ENCODE measurements around the gene UNC5CL.
"Not testable (repeated sequence)": the region's sequence is repeated elsewhere in the genome, so short reads cannot be mapped to it uniquely, and the experiment has no call there.

The UNC5CL gene

DNA sequence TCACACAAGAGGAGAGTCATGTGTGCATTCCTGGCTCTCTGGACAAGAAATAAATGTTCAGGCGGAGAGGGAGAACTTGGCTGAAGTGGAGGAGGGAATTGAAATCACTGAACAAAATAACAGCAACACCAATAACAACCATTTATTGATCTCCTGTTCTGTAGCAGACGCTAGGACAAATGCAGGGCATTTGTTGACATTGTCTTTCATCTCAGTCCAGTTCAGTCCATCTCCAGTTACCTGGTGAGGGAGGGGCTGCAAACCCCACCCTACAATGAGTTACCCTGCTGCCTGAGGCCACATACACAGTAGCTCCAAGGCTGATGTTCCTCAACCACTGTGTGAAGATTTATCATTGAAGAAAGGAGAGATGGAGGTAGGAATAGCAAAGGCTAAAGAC lies 27.3 kb downstream of the UNC5CL start:
- no peak for DNase-seq (ENCODE audit: low read depth in 1 of 2, low spot score in 1 of 2)

DNA sequence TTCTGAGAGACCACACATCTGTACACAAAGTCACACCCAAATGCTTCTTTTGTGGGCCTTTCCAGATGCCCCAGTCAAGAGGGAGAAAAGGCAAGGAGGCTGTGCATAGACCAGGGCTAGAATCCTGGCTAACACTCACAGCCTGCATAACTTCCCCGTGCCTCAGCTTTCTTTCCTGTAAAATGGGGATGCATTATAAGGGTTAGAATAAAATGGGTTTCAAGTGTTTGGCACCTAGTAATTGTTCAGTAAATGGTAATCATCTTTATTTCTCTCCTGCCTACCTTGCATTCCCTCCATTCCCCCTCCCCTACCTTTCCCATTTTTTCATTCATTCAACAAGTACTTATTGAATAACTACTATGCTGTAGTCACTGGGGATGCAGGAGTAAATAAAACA lies 29.4 kb downstream of the UNC5CL start:
- no peak for DNase-seq (ENCODE audit: low read depth in 1 of 2, low spot score in 1 of 2)

DNA sequence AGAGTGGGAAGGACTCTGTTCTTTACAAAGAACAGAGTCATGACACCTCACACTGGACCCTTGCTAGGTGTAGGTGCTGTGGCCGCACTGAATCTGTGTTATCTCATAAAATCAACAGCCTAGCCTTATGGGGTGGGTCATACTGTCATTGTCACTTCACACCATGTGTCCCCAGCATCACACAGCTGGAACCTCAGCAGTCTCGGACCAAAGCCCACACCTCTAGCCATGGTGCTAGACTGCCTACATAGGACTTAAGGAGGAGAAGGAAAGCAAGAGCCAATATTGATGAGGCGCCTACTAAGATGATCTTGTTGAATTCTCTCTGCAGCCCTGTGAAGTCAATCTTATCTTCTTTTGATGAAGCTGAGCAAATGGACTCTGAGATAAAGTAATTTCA lies 31.0 kb downstream of the UNC5CL start:
- no peak for DNase-seq (ENCODE audit: low read depth in 1 of 2, low spot score in 1 of 2)

DNA sequence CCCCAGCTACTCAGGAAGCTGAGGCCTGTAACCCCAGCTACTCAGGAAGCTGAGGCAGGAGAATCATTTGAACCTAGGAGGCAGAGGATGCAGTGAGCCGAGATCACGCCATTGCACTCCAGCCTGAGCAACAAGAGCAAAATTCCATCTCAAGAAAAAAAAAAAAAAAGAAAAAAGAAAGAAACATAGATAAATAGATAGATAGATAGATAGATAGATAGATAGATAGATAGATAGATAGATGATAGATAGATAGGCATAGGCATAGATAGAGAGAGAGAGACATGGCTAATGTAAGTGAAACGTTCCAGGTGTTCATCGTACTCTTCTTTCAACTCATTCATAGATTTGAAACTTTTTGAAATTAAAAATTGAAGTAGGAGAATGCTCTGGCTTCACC lies 32.0 kb downstream of the UNC5CL start:
- not testable (repeated sequence) for DNase-seq (ENCODE audit: low read depth in 1 of 2, low spot score in 1 of 2)

DNA sequence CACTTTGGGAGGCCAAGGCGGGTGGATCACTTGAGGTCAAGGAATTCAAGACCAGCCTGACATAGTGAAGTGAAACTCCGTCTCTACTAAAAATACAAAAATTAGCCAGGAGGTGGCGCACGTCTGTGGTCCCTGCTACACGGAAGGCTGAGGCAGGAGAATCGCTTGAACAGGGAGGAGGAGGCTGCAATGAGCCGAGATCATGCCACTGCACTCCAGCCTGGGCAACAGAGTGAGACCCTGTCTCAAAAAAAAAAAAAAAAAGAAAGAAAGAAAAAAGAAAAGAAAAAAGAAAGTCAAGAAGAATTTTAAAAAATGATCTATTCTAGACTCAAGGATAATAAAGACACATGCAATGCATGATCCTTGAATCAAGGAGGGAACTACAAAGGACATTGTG lies 32.8 kb downstream of the UNC5CL start:
- DNase-seq (ENCODE audit: low read depth in 1 of 2, low spot score in 1 of 2) = peak in 1 of 2 donors; percentile 9

DNA sequence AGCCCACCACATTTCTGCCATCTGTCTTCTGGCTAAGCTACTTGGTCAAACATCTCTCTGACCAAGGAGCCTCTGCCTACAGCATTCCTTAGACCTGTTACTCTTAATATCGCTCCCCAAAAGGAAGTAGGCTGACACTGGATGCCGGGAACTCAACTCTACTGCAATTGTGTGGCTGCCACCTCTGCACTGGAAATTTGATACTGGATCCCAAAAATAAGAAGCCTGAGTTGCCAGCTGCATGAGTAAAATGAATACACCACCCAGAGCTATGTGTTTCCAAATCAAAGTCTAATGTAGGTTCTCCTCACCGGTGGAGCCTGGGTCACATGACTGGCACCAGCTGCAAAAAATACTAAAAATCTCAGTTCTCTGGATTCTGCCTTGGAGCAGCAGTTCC lies 36.9 kb downstream of the UNC5CL start:
- no peak for DNase-seq (ENCODE audit: low read depth in 1 of 2, low spot score in 1 of 2)

DNA sequence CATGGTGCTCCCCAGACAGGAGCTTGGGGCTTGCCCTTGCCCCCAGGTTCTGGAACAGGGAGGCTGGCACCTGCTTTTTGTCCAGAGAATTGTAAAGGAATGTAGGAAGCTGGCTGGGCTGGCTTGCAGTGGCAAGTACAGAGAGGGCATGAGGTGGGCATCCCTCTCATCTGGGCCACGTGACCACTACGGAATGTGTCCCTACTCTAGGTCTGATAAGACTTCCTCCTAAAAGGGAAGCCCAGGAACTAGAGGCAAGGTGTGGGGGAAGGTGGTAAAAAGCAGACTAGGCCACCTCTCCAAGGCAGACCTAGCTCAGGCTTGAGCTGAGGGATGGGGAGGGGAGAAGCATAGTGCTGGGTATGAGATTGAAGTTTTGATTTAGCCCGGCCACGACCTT lies 38.8 kb downstream of the UNC5CL start:
- no peak for DNase-seq (ENCODE audit: low read depth in 1 of 2, low spot score in 1 of 2)

DNA sequence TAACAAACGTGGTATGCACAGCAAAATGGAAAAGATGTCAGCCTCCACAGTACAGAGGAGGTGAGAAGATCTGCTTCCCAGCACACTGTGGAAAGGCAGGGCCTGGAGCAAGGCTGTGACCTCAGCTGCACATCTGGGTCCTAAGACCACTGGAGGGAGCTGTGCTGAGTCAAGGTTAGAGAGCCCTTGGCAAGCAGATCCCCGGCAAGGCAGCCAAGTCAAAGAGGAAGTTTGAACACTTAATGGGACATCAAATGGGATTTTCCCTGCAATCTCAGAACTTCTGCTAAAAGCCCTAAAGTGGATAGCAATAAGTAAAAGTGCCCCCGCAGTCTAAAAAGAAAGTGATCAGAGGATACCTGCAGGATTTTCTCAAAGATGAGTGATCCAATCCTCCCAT lies 39.5 kb downstream of the UNC5CL start:
- no peak for DNase-seq (ENCODE audit: low read depth in 1 of 2, low spot score in 1 of 2)

DNA sequence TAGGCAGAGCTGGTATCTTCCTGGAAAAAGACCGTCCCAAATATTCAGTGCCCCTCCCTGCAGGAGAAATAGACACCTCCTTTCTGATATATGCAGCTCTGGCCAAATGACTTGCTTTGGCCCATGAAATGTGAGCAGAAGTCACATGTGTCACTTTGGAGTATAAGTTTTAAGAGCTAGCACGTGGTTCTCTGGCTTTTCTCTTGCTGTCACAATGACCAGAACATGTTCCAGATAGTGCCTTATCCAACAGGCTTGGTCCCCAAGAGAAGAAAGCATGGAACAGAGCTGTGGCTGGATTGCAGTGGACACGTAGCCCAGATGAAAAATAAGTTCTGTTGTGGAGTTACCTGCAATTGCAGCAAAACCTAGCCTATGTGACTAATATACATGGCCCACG lies 40.4 kb downstream of the UNC5CL start:
- DNase-seq (ENCODE audit: low read depth in 1 of 2, low spot score in 1 of 2) = no peak

DNA sequence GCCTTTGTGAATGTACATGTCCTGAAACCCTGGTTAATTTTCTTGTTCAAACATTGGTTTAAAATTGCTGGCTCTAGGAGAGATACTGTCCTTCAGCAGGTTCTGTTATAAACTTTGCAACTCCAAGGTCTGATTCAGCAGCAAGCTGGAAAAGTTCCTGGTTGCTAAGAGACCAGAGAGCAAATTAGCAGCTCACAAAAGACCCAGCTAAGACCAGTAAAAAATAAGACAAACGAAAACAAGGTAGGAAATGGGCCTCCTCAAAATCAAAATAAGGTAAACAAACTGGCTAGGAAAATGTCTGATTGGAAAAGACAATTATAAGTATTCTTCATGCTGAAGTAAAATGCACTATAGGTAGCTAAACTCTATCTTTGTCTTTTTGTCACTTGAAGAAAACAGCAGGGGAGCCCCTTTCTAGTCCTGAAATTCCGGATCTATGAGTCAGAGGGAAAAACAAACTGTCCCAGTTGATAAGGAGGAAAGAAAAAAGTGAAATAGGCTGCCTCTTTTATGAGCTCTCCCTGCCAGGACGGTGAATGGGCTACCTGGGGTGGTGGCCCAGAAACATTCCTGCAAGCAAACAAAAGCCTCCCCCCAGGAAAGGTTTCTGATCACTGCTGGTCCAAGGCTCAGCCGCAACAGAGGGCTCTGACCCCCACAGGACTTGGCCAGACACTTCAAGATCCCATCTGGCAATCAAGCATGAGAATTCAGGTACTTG lies 41.6 kb downstream of the UNC5CL start:
- DNase-seq (ENCODE audit: low read depth in 1 of 2, low spot score in 1 of 2) = no peak

DNA sequence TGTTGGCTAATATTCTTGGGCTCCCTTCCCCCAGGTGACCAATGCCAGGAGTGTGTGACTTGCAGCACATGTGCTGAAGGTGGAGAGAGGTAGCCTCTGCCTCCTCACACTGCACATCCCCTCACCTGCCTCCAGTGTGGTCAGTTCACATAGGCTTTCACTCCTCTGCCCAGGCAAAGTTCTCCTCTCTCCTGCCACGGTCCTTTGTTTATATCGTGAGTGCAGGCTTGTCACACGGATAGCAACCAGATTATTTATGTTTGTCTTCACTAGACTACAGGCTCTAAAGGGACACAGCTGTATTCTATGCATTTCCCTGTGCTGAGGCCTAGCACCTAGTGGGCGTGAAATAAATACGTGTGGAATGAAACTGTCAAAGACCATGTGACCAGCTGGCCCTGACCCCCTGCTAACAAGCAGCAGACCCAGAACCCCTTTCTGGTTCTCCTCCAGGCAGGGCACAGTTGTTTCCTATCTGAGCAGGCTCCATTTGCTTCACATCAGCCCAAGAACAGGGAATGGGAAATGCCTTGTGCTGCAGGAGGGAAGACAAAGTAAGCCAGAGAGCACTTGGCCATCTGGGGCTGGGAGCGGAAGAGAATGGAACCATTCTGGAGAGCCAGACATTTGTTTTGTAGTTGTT lies 42.3 kb downstream of the UNC5CL start:
- DNase-seq (ENCODE audit: low read depth in 1 of 2, low spot score in 1 of 2) = no peak

DNA sequence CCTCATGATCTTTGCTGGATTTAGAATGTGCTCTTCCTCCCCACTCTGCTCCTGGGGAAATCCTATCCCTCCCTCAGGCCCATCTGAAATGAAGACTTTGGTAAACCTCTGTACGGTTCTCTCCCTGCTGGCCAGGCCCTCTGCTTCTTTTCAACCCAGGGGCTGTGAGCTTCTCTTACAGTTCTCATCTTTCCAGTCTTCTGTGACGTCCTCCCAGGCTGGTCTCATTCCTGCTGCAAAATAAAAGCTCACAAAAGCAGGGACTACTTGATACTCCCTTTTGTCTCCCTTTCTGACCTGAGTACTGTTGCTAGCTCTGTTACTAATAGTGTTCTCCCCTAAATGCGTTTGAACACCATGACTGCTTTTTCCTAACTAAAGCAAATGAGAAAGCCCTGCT lies 46.3 kb downstream of the UNC5CL start:
- no peak for DNase-seq (ENCODE audit: low read depth in 1 of 2, low spot score in 1 of 2)

DNA sequence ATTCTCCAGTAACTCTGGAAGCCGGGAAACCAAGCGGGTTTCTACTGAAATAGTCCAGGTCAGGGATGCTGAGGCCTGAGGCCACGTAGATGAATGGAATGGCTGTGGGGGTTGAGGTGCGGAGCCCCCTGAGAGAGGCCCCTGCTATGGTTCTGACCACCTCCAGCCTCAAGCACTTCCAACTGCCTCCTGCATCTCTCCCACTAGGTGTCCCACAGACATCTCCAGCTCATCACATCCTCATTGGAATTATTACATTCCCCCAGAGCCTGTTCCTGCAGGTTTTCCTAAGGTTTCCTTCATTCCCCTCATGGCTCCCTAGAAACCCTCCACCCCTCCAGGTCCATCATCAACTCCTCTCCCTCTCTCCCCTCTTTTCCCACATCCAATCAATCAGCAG lies 48.7 kb downstream of the UNC5CL start:
- no peak for DNase-seq (ENCODE audit: low read depth in 1 of 2, low spot score in 1 of 2)

DNA sequence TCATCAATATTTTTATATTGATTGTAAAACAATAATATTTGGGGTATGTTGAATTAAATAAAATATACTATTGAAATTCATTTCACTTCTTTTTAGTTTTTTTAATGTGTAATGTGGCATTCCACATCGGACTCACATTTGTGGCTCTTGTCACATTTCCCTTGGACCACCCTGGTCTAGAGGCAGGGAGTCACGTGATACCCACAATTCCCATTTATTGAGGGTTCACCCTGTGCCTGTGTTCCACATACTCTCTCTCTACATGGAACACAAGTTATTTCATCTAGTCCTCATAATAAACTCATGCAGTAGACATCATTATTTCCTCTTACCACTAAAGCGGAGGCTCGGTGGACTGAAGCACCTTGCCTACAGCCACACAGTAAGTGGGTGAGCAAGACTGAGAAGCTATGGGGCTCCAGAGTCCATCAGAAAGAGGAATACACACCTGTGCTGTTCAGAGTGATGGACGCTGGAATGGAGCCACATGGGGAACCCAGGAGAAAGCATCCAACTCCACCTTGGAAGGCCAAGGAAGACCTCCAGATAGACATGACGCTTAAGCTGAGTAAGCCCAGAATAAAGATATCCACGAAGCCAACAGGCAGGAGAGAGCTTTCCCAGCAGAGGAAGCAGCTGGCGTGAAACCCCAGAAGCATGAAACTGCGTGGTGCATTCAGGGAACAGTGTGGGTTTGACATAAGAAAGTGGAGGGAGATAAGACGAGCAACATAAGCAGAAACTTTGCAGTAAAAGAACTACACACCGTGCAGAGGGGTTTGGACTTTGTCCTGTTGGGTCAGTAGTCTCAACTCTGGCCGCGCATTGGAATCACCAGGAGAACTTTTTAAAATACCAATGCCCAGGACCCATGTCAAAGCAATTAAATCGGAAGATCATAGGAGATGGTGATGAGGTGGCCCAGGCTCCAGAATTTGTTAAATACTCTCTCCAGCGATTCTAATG lies 49.5 kb downstream of the UNC5CL start:
- DNase-seq (ENCODE audit: low read depth in 1 of 2, low spot score in 1 of 2) = no peak

DNA sequence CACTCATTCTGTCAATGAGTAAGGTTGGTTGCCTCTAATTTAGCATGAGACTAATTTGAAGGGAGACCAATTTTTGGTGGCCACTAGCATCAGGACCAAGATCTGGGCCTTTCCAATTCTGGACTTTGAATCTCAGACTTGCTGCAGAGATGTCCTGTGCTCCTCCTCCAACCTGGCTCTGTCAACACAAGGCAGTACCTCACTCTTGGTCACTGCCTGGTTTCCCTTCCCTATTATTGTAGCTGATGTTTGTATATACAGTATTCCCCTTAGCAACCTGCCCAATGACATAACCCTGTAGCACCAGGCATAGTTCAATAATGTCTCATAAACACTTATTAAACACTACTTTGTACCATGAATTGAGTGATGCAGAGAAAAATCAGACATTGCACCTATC lies 50.4 kb downstream of the UNC5CL start:
- DNase-seq (ENCODE audit: low read depth in 1 of 2, low spot score in 1 of 2) = no peak

DNA sequence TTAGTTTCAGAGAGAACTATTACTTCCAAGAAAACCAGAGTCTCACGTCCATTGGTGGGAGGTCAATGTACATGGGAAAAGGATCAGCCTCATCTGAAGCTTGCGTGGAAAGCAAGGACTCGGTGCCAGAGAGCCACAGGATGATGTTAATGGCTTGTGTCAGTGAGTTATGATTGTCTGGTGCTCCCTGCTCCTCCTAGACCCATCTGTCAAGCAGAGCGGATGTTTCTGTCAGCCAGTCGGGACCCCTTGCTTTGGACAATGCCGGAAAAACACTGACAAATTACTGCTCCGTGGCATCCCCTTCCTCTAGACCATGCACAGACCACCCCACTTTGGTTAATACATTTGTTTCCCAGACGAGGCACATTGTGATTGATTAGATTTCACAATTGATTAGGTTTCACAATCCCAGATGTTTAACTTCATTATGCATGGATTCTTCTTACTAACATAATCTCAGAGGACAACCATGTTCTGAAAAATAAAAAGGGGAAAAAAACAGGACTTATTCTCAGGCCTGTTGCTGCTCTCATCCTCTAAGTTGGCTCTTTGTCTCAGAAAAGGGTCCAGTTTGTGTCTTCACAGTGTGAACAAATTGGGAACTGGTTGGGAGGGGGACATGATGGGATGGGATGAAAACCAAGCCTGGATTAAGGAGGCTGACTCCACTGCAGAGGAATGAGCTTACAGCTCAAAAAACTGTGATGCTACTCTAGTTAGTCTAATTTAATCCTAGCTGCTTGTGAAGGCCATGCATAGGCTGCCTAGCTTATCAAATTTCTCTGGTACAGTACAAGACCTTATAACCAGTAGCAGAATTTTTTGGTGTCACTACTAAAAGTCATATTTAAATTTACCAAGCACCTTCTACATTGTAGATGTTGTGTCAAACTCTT lies 51.9 kb downstream of the UNC5CL start:
- DNase-seq (ENCODE audit: low read depth in 1 of 2, low spot score in 1 of 2) = no peak

DNA sequence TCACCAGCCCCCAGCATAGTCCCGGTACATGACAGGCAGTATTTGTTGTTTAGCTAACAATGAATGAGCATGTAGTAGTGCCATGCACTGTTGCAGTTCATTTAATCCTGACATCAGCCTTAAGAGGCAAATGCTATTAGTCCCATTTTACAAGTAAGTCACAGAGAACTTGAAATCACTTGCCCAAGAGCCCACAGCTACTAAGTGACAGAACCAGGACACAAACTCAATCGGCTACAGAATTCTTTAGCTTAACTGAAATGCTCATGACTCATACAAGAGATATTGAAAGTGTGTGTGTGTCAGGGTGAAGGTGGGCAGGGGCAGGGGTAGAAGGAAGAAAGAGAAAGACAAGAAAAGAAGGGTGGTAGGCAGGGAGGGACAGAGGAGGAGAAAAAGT lies 52.7 kb downstream of the UNC5CL start:
- DNase-seq (ENCODE audit: low read depth in 1 of 2, low spot score in 1 of 2) = no peak

DNA sequence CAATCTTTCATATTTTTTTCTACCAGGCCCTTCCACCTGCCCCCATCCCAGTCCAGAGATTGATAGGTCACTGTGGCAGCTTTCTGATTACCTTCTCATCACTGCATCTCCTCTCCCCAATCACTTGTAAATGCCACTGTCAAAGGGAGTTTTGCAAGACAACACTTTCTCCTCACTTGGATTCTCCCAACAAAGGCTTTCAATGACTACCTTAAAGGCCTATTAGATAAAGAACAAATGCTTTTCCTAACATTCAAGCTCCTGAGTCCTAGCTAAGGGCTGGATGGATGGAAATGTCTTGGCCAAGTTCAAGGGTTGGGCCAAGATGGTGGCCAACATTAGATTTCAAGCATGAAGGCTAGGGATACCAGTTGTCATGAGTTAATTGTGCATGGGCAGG lies 55.3 kb downstream of the UNC5CL start:
- no peak for DNase-seq (ENCODE audit: low read depth in 1 of 2, low spot score in 1 of 2)

DNA sequence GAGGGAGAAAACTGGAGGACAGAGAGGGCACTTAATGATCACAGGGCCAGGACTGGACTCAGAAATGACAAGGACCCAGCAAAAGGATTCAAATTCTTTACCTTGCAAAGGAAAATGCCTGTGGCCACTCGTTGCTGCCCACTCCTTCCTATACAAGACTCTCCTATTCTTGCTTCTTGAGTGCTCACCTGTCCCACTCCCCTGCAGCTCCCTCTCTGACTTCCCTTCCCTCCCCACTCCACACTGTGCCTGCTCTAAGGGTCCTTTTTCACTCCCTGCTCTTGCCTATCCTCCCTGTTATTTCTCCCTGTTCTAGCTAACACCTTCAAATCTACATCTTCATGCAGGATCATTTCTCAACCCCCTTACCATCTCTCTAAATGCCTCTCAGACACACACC lies 56.1 kb downstream of the UNC5CL start:
- no peak for DNase-seq (ENCODE audit: low read depth in 1 of 2, low spot score in 1 of 2)

DNA sequence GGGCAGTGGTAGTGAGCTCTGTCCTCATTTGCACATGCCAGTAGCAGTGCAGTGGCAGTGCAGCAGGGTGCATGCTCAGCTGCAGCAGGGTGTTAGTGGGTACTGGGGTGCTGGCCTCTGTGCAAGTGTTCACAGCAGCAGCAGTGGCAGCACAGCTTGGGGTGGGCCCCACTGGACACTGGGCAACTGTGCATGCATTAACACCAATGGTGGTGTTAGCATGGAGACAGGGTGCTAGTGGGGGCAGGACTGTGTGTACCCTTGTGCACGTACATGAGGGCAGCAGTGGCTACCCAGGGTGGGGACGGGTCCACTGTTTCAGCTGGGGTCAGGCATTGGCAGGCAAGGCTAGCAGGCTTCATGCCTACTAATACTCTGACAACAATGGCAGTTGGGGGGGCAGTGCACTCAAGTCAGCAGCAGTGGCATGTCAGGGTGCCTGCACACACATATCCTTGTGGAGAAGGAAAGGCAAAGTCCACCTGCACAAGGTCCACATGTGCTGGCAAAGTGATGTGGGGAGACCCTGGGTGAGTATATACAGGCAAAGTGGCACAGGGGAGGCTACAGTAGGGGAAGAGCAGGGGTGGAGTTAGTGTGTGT lies 60.2 kb downstream of the UNC5CL start:
- no peak for DNase-seq (ENCODE audit: low read depth in 1 of 2, low spot score in 1 of 2)

DNA sequence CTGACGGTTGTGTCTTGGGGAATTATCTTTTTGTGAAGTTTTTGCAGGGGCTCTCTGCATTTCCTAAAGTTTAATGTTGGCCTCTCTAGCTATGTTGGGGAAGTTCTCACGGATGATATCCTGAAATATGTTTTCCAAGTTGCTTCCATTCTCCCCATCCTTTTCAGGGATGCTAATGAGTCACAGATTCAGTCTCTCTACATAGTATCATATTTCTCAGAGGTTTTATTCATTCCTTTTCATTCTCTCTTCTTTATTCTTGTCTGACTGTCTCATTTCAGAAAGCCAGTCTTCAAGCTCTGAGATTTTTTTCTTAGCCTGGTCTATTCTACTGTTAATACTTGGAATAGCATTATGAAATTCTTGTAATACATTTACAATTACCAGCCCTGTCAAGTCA lies 61.3 kb downstream of the UNC5CL start:
- DNase-seq (ENCODE audit: low read depth in 1 of 2, low spot score in 1 of 2) = no peak

Data from activated T-helper 1 cell treated with anti-CD3 and anti-CD28 coated beads, Interleukin-2, amount 50 U/mL, for 16 hours (primary cell).